GM19397 (cell line): Measurements from ENCODE around the gene OAF.
"Not testable (repeated sequence)": the region's sequence is repeated elsewhere in the genome, so short reads cannot be mapped to it uniquely, and the experiment has no call there.

Experiments
- ATAC-seq: cut with Tn5 transposase; IDR thresholded peaks from one replicate; pipeline ENCODE4 v1.9.1; 2021; ENCODE audit warnings: mild to moderate bottlenecking, moderate library complexity; ENCODE audit not compliant: unreplicated experiment

OAF gene

GRCh38 chr11:120210626-120211521 is at the start of gene OAF:
Gene OAF, plus strand, starts transcription at chr11:120211032. Its CDS starts 248 bp downstream, at chr11:120211280.
- peak; percentile 82 for ATAC-seq

GRCh38 chr11:120167659-120168058 is 43.2 kb upstream of the OAF start:
- no peak for ATAC-seq

GRCh38 chr11:120168108-120168959 is 42.5 kb upstream of the OAF start:
- ATAC-seq, result no peak

DNA sequence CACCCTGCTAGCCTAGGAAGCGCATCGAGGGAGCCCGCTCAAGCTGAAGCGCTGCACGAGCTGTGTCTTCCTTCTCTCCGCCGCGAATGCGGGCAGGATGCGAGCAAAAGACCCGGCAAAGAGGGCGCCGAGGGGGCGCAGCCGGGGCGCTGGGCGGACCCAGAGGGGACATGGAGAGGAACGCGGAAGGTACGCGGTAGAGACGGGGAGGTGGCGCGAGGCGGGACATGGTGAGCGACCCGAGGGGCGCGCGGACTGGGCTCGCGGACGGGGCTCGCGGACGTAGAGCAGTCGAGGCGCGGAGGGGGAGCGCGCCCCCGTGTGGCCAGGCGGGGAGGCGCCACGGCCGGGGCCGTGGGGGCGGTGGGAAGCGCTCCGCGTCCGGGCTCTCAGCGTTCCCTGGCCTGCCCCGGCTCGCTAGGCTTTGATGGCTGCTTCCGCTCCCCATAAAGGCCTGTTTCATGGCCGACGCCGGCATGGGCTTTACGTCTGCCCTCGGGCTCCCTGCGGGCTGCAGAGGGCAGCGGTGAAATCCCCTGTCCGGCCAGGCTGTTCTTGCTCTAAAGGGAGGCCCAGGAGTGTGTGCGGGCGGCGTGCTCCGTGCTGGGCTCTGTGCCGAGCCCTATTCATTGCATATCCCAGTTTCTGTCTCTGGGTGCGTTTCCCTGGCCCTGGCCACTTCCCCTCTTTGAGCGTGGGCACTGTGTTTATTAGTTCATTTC is 41.7 kb upstream of the OAF start:
- ATAC-seq, result peak; percentile 62

DNA sequence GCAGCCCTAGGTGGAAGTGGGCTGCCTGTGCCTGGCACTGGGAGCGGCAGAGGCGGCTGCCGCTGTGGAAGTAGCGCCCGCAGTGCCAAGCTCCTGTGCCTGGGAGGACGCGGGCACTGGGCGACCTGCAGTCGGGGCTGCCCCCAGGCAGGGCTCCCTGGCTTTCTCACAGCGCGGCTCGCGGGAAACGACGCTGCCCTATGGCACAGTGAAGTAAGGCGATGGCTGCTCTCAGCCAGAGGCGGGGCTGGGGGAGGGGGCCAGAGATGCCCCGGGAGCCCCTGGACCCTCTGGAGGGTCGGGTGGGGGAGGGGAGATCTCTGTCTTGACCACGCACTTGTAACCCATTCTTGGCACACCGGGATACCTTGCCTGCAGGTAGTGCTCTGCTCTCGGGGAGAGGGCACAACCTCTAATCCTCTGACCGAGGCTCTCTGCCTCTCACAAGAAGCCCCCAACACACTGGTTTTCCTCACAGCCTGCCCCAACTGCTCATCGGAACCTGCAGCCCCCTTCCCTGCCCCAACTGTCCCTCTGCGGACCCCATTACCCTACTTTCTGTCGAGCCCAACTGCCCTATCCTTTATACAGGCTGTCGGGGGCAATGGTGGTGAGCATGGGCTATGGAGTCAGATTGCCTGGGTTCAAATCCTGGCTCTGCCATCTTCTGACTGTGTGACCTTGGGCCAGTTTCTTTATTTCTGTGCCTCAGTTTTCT is 40.7 kb upstream of the OAF start:
- no peak for ATAC-seq

GRCh38 chr11:120170741-120171261 is 40.0 kb upstream of the OAF start:
- ATAC-seq, result no peak

DNA sequence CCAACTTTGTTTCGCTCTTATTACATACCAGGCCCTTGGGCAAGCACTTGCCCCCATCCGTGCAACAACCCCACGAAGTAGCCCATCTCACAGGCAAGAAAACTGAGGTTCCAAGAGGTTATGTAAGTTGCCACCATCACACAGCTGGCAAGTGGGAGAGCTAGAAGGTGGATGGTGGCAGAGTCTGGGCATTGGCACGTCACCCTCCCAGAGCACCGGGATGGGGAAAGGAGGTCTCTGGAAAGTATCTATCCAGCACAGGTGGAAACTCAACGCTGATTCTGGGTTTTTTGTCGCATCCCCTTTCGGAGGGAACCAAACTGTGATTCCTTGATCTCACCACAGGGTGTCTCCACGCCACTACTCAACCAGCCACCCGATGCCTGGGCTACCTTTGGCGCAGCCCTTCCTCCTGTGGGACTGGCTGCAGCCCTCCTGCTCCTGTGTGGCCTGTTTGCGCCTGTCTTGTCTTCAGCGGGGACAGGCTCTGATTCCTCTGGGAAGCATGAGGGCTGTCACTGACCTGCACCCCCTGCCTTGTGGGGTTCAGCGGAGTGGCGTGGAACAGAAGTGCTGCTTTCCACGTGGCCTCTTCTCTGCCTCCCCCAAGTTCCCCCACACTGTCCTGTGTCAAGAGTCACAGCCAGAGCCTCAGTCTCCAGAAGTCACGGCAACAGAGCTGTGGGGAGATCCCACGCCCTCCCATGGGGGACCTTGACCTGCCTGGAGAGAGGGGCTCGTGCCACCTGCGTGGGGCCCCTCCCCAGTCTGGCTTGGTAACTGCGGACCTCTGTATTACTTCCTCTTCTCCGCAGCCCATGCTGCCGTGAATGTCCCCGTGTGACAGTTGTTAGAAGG is 38.5 kb upstream of the OAF start:
- no peak for ATAC-seq

GRCh38 chr11:120173019-120173705 is 37.7 kb upstream of the OAF start:
- no peak for ATAC-seq

GRCh38 chr11:120173807-120174206 is 37.0 kb upstream of the OAF start:
- no peak for ATAC-seq

DNA sequence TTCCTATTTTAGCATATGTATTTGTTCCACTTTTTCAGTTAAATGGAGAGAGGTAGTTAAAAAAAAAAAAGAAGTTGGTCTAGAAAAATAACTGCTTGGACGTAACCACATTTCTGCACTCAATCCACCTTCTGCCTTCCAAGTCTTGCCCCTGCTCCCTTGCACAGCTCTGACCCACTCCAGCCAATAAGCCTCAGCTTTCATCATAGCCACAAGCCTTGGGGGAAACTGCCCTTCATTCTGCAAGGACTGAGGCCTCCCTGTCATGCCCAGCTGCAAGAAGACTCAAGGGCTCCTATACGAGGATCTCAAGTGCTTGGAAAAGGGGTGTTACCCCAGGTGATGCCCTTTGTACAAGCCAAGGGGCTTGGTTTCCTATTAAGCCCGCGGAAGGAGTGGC is 36.0 kb upstream of the OAF start:
- no peak for ATAC-seq

GRCh38 chr11:120178561-120179056 is 32.2 kb upstream of the OAF start:
- ATAC-seq, result no peak

GRCh38 chr11:120179057-120179672 is 31.7 kb upstream of the OAF start:
- ATAC-seq, result no peak

DNA sequence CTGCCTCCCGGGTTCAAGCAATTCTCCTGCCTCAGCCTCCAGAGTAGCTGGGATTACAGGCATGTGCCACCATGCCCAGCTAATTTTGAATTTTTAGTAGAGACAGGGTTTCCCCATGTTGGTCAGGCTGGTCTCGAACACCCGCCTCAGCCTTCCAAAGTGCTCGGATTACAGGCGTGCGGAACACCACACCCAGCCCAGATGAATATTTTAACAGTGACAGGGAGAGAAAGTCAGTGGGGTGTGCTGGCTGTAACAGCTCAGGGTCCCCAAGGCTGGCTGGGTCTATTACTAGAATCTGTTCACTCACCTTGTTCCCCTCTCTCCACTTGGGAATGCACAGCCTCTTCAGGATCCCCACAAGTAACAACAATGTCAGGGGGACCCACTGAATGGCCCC is 30.8 kb upstream of the OAF start:
- ATAC-seq, result not testable (repeated sequence)

DNA sequence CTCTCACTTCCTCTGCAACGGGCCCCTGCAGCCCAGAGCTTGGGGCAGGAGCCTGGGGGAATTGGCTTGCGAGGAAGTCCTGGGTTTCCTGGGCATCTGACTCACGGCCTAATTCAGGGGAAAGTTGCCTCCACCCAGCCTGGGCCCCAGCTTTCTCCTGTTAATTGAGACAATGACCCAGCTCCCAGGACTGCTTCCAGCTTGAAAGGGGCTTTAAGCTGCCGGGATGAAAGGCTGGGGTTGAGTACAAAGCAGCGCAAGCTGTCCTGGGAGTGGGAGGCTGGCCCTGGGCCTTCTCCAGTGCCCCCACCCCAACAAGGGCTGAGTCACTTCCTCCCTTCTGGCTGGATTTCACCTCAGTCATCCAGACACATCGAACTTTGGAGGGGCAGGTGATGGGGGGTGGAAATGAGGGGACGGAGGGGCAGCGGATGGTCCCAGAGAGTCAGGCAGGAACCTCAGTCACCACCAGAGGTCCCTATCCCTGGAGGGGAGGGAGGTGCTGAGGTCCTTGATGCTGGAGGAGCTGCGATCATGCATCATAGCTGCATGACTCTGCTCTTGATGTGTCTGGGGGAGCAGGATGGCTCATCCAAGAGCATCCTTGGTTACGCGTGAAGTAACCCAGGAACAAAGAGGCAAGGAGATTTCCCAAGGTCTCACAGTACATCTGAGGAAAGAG is 30.1 kb upstream of the OAF start:
- ATAC-seq, result no peak

GRCh38 chr11:120181376-120181975 is 29.4 kb upstream of the OAF start:
- ATAC-seq, result no peak

DNA sequence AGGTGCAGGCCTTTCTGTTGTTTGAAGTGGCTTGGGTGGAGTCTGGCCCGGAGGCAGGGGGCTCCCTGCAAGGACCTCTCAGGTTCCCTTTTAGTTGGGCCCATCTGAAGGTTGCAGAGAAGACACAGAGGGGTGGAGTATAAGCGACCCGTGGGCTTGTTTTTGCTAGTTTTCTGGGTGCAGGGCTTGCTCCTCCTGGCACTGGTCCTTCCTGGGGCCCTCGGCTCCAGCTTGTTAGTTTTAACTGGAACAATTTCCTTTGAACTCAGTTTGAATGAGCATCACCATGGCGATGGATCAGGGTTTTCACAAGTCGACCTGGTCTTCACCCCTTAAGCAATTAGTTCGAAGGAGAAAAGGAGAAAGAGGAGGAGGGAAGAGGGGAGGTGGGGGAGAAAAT is 28.5 kb upstream of the OAF start:
- no peak for ATAC-seq

GRCh38 chr11:120182790-120183491 is 27.9 kb upstream of the OAF start:
- ATAC-seq, result no peak
